GM18499 (cell line): ENCODE results near the gene SEC14L2.

Experiments used
- ATAC-seq: cut with Tn5 transposase; IDR thresholded peaks from one replicate; pipeline ENCODE4 v1.9.1; 2021; ENCODE audit warnings: moderate number of reproducible peaks; ENCODE audit not compliant: insufficient read depth, unreplicated experiment

Gene SEC14L2

DNA sequence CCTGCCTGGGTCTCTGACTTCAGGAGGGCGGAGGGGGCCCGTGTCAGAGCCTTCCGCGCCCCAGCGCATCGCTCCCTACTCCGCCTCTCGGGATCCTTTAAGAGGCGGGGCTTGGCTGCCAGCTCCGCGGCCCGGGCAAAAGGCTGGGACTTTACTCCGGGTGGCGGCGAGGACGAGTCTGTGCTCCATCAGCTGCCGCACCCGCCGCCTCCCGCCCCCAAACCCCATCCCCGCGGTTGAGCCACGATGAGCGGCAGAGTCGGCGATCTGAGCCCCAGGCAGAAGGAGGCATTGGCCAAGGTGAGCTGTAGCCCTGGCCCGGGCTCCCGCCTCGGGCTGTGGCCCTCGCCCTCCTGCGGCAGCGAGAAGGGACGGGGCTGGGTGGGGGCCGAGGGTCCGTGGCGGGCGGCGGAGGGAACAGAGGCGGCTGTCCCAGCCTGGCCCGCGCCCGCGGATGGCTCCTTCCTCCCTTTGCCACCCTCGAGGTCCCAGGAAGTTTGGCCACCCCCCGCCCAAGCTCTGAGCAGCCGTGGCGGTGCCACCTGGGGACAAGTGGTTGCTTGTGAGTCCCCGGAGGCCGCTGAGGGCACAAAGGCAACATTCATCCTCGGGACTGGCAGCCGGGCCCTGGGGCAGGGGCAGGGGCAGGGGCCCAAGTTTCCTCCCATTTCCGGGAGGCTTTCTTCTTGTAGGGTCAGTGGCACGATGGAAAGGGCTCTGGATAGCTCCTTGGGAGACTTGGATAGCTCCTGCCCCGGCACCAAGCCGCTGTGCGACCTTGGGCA, at the start of gene SEC14L2:
TSS of gene SEC14L2 (plus strand) at position 148 of the 785 bp plus-strand sequence. CDS start at position 247, 99 bp downstream.
- no peak for ATAC-seq

GRCh38 chr22:30347255-30347892, 49.4 kb upstream of the SEC14L2 start:
- ATAC-seq = no peak

- no peak for ATAC-seq
Observed at GRCh38 chr22:30348404-30348803, 48.4 kb upstream of the SEC14L2 start.

- ATAC-seq = no peak
Observed at GRCh38 chr22:30348809-30349208, 48.0 kb upstream of the SEC14L2 start.

GRCh38 chr22:30351226-30351625, 45.6 kb upstream of the SEC14L2 start:
- ATAC-seq = no peak

GRCh38 chr22:30354644-30355043, 42.2 kb upstream of the SEC14L2 start:
- no peak for ATAC-seq

DNA sequence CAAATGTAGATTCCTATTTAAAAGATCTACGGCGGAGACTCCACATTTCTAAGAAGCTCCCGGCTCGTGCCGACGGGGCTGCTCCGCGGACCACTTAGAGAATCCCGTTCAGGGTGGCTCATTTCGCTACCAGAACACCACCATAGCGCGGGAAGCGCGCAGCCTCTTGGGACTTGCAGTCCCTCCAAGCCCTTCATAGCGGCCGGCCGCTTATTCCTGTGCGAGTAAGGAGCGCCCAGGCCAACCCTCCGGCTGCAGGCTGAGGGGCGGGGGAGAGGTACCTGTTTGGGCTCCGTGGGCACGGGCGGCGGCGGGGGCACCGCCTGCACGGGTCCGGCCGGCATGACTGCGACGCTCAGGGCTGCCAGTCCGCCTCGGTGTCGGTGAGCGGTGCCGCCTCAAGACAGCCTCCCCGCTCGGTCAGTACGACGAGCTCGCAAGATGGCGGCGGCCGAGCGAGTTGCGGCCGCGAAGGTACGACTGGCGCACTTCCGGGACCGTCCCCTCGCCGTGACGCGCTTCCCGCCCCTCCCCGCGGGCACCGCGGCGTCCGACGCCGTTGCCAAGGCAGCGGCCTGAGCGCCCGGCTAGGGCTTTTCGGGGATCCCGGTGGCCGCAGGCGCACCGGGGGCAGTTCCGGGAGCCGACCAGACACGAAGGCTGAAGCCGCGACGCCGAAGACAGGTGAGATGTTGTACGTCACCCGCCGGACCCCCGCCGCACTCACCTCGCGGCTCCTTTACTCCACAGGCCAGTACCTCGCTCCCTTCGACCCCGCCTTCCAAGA, 40.2 kb upstream of the SEC14L2 start, which contains the start of the genes CCDC157 and SF3A1:
TSS of gene CCDC157 (plus strand) at position 559 of the 787 bp plus-strand sequence. CDS start 8,994 bp downstream, outside the sequence.
TSS of gene SF3A1 (minus strand) at position 446 of the 787 bp plus-strand sequence. CDS start at position 344, 102 bp downstream.
- peak; percentile 58 for ATAC-seq

DNA sequence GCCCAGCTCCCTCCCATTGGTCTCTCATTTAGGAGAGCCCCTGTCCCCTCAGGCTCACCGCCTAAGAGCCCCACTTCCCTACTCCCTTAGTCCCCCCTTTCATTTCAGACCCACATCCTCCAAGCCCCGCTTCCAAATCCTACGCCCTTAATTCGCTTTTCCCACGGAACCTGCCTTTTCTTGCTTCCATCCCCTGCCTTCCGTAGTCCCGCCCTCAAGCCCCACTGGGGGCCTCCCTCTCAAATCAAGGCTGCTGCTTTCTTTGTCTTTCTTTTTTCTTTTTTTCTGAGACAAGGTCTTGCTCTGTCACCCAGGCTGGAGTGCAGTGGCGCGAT, 39.6 kb upstream of the SEC14L2 start:
- ATAC-seq = no peak

DNA sequence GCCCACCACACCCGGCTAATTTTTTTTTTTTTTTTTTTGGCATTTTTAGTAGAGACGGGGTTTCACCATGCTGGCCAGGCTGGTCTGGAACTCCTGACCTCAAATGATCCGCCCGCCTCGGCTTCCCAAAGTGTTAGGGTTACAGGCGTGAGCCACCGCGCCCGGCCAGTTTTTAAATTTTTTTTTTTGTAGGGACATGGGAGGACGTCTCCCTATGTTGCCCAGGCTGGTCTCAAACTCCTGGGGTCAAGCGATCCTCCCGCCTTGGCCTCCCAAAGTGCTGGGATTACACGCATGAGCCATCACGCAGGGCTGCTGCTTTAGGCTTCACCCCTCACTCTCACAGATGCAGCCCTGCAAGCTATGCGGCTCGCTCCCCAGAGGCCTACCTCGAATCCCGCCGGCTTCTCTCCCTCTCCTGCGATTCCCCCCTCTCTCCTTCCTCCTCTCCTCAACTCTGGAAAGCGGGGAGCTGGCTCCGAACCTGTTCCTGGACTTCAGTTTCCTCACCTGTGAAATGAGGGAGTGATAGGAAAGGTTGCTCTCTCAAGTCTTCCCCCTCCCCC, 39.1 kb upstream of the SEC14L2 start:
- ATAC-seq = no peak

DNA sequence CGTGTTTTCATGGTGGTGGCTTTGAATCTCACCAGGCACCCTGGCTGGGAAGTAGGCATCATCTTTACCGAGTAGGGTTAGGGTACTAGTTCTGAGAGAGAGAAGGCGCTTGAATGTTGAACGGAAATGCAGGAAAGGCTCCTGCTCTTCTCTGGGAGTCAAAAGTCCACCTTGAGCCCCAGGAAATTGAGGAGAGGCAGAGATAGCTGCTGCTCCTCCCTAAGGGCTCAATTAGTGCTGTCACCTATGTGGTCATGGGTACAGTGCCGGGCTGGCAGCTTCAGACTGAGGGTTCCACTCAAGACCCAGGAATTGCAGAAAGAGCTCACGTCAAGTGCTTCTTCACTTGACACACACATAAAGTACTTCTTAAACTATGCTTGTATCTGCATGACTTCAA, 38.3 kb upstream of the SEC14L2 start:
- ATAC-seq = no peak

DNA sequence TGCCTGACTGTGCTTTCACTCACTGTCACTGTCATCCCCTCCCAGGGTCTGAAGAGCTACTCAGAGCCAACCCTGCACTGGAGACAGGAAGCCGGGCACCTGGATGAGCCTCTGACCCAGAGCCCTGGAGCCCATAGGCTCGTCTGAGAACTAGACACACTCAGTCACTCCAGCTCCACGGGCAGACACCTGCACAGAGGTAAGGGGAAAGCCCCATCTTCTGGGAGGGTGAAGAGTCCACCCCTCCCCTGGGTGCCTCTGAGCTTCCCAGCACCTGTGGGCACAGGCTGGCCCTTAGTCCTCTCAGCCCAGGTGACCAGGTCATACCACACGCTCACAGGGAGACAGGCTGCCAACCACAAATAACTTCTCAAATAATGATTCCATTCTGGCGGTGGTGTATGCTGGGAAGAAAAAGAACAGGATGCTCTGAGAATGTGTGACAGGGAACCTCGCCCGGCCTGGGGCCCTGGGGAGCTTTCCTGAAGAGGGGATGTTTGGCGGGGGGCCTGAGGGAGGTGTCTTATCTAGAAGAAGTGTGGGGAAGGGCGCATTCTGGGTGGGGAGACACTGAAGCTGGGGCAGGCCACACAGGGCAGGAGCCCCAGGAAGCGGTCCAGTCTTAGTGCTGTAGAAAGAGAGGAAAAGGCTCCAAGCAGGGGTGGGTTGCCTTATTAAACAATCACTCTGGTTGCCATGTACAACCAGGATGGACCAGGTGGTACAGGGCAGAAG, 34.7 kb upstream of the SEC14L2 start:
- no peak for ATAC-seq

GRCh38 chr22:30362651-30363281, 34.1 kb upstream of the SEC14L2 start:
- no peak for ATAC-seq

DNA sequence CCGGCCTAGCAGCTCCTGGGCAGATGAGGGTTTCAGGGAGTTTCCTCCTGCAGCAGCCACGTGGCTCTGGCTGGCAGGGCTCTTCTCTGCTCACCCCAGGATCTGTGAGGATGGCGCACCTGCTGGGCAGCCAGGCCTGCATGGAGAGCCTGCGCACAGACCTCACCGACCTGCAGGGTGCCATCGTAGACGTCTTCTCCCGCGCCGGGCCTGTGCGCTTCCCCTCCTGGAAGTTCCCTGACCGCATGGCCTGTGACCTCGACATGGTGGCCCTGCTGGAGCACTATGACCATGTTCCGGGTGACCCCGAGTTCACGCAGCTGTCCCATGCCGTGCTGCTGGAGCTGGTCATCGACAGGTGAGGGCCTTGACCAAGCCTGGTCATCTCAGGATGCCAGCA, 30.9 kb upstream of the SEC14L2 start:
- no peak for ATAC-seq

GRCh38 chr22:30368420-30368819, 28.4 kb upstream of the SEC14L2 start:
- no peak for ATAC-seq

GRCh38 chr22:30370641-30371230, 26.1 kb upstream of the SEC14L2 start:
- no peak for ATAC-seq

DNA sequence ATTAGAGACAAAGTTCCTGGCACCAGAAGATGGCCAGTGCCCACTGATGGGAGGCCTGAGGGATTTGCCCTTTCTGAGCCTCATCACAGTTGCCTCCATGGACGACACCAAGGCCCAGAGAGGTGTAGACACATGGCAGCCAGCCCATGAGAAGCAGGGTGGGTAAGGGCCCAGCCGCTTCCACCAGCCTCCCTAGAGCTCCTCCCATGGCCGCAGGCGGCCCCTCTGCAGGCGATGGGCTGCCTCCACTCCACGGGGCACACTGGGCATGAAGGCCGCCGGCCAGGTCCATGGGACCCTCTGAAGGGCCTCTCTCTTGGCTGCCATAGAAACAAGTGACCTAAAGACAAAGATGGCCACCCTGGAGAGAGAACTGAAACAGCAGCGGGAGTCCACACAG, 25.5 kb upstream of the SEC14L2 start:
- no peak for ATAC-seq

DNA sequence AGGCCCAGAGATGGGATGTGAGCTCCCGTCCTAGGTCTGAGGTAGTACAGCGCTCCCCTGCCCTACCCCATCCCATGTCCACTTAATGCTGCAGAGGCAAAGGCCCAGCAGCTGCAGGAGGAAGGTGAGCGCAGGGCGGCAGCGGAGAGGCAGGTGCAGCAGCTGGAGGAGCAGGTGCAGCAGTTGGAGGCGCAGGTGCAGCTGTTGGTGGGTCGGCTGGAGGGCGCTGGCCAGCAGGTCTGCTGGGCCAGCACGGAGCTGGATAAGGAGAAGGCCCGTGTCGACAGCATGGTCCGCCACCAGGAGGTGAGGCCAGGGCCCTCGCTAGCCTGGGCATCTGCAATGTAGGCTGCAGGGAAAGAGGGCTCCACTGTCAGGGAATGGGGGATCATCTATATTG, 24.8 kb upstream of the SEC14L2 start:
- no peak for ATAC-seq

DNA sequence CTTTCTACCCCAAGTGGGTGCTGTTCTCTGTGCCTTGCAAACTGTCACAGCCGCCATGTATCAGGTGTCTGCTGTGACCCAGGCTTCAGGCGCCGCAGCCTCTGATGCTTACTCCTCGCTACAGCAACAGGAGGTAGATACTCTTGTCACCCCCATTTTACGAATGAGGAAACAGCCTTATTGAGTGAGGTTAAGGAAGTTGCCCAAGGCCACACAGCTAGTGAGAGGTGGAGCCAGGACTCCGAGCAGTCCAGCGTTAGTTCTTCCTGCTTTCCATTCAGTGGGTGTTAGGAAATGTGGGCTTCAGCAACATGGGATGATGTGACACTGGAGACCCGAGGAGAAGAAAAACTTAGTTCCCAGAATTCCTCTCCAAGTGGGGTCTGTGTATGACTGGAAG, 23.9 kb upstream of the SEC14L2 start:
- no peak for ATAC-seq
